ENCODE data around the gene DEFB127.
"Not testable (repeated sequence)": the region's sequence is repeated elsewhere in the genome, so short reads cannot be mapped to it uniquely, and the experiment has no call there.

DEFB127 gene

GRCh38 chr20:157154-157553 is at the start of gene DEFB127:
DEFB127 (plus strand) TSS chr20:157454; CDS start chr20:157545, 91 bp downstream.
- DNase-seq, result no peak

- DNase-seq, result no peak
Measured at GRCh38 chr20:112396-112795, 44.9 kb upstream of the DEFB127 start.

- no peak for DNase-seq
Measured at GRCh38 chr20:117518-117917, 39.7 kb upstream of the DEFB127 start.

GRCh38 chr20:129786-130323 is 27.4 kb upstream of the DEFB127 start:
- DNase-seq, result not testable (repeated sequence)

GRCh38 chr20:137668-138490 is 19.4 kb upstream of the DEFB127 start:
- DNase-seq, result no peak

- DNase-seq, result no peak
Measured at GRCh38 chr20:142290-142689, 15.0 kb upstream of the DEFB127 start, which contains the start of gene DEFB126. DEFB126 (plus strand) TSS chr20:142590; CDS start chr20:142629, 39 bp downstream.

- DNase-seq, result no peak
Measured at GRCh38 chr20:145877-146276, 11.4 kb upstream of the DEFB127 start.

- DNase-seq, result no peak
Measured at GRCh38 chr20:152131-152530, 5.1 kb upstream of the DEFB127 start.

GRCh38 chr20:164618-165017 is 7.4 kb downstream of the DEFB127 start:
- DNase-seq, result no peak

GRCh38 chr20:168876-169275 is 11.6 kb downstream of the DEFB127 start:
- DNase-seq, result no peak

- no peak for DNase-seq
Measured at GRCh38 chr20:184288-184687, 27.0 kb downstream of the DEFB127 start.

- DNase-seq, result no peak
Measured at GRCh38 chr20:187733-188132, 30.5 kb downstream of the DEFB127 start.

- no peak for DNase-seq
Measured at GRCh38 chr20:189611-190010, 32.4 kb downstream of the DEFB127 start, which contains the start of gene DEFB128. DEFB128 (minus strand) TSS chr20:189711; CDS start chr20:189623, 88 bp downstream.

GRCh38 chr20:198225-198624 is 41.0 kb downstream of the DEFB127 start:
- no peak for DNase-seq

- DNase-seq, result no peak
Measured at GRCh38 chr20:199996-200395, 42.7 kb downstream of the DEFB127 start.

- not testable (repeated sequence) for DNase-seq
Measured at GRCh38 chr20:203630-204029, 46.4 kb downstream of the DEFB127 start.

All from NCI-H226 (cell line).